SK-N-SH treated with all-trans-retinoic acid at 6 μM for 48 hours (cell line): ENCODE measurements around the gene SLC25A10.

ENCODE experiments used
- ATAC-seq: fragments of 200-7000 bp; cut with Tn5 transposase; 3 replicates; pipeline ENCODE4 v1.9.1; 2020; ENCODE audit warnings: mild to moderate bottlenecking, moderate library complexity
- ARNTL ChIP-seq: fragments of 450-650 bp; formaldehyde crosslinking; IDR thresholded peaks from 2 replicates; pipeline ENCODE4 v1.5.0; 2020; ENCODE audit warnings: low read depth, mild to moderate bottlenecking, moderate library complexity, borderline replicate concordance
- BACH2 ChIP-seq: fragments of 250-450 bp; sonication (Bioruptor Pico); IDR thresholded peaks from 2 replicates; pipeline ENCODE4 v1.9.0; 2021; ENCODE audit warnings: mild to moderate bottlenecking, borderline replicate concordance
- CREB5 ChIP-seq: fragments of 250-450 bp; sonication (Bioruptor Pico); IDR thresholded peaks from 2 replicates; pipeline ENCODE4 v1.5.1; 2020; ENCODE audit warnings: low read depth, mild to moderate bottlenecking, moderate library complexity
- CSDC2 ChIP-seq: fragments of 250-450 bp; sonication (Bioruptor Pico); IDR thresholded peaks from 2 replicates; pipeline ENCODE4 v1.5.0; 2020; ENCODE audit warnings: mild to moderate bottlenecking, moderate library complexity
- CSRNP3 ChIP-seq: fragments of 250-450 bp; sonication (Bioruptor Pico); IDR thresholded peaks from 2 replicates; pipeline ENCODE4 v1.5.1; 2021; ENCODE audit warnings: mild to moderate bottlenecking, moderate library complexity
- ESRRG ChIP-seq: fragments of 250-450 bp; sonication (Bioruptor Pico); IDR thresholded peaks from 2 replicates; pipeline ENCODE4 v1.6.1; 2021; ENCODE audit warnings: mild to moderate bottlenecking
- GLIS3 ChIP-seq: fragments of 250-450 bp; sonication (Bioruptor Pico); IDR thresholded peaks from 2 replicates; pipeline ENCODE4 v1.5.0; 2020; ENCODE audit warnings: mild to moderate bottlenecking, moderate library complexity
- ISL1 ChIP-seq: fragments of 250-450 bp; sonication (Bioruptor Pico); IDR thresholded peaks from 2 replicates; pipeline ENCODE4 v2.1.2; 2022; ENCODE audit warnings: mild to moderate bottlenecking, moderate library complexity
- OSR1 ChIP-seq: fragments of 250-450 bp; sonication (Bioruptor Pico); IDR thresholded peaks from 2 replicates; pipeline ENCODE4 v1.8.0; 2022; ENCODE audit warnings: moderate library complexity, mild to moderate bottlenecking, inconsistent platforms
- POU6F1 ChIP-seq: fragments of 250-450 bp; sonication (Bioruptor Pico); IDR thresholded peaks from 2 replicates; pipeline ENCODE4 v1.8.0; 2021; ENCODE audit warnings: low read depth, mild to moderate bottlenecking, moderate library complexity, borderline replicate concordance
- RARB ChIP-seq: fragments of 250-450 bp; sonication (Bioruptor Pico); IDR thresholded peaks from 2 replicates; pipeline ENCODE4 v1.8.0; 2021; ENCODE audit warnings: mild to moderate bottlenecking, moderate library complexity
- SNAI2 ChIP-seq: fragments of 250-450 bp; sonication (Bioruptor Pico); IDR thresholded peaks from 2 replicates; pipeline ENCODE4 v1.5.0; 2020; ENCODE audit warnings: mild to moderate bottlenecking, moderate library complexity
- TCF4 ChIP-seq: fragments of 250-450 bp; sonication (Bioruptor Pico); IDR thresholded peaks from 2 replicates; pipeline ENCODE4 v1.8.0; 2021; ENCODE audit warnings: mild to moderate bottlenecking, moderate library complexity, borderline replicate concordance
- TOX ChIP-seq: fragments of 250-450 bp; sonication (Bioruptor Pico); IDR thresholded peaks from 2 replicates; pipeline ENCODE4 v1.8.0; 2021; ENCODE audit warnings: mild to moderate bottlenecking, moderate library complexity, borderline replicate concordance
- TSHZ2 ChIP-seq: fragments of 250-450 bp; sonication (Bioruptor Pico); IDR thresholded peaks from 2 replicates; pipeline ENCODE4 v1.5.0; 2020; ENCODE audit warnings: mild to moderate bottlenecking, moderate library complexity
- ZC3H10 ChIP-seq: fragments of 250-450 bp; sonication (Bioruptor Pico); IDR thresholded peaks from 2 replicates; pipeline ENCODE4 v1.5.1; 2021; ENCODE audit warnings: mild to moderate bottlenecking, moderate library complexity
- ZFP3 ChIP-seq: fragments of 250-450 bp; sonication (Bioruptor Pico); IDR thresholded peaks from 2 replicates; pipeline ENCODE4 v1.5.0; 2020; ENCODE audit warnings: mild to moderate bottlenecking, moderate library complexity
- ZFP30 ChIP-seq: fragments of 450-650 bp; formaldehyde crosslinking; IDR thresholded peaks from 2 replicates; pipeline ENCODE4 v1.5.0; 2022; ENCODE audit warnings: mild to moderate bottlenecking, moderate library complexity
- ZNF565 ChIP-seq: fragments of 450-650 bp; formaldehyde crosslinking; conservative IDR thresholded peaks from 2 replicates; pipeline ENCODE4 v1.5.0; 2020; ENCODE audit warnings: low read depth, mild to moderate bottlenecking, moderate library complexity
- ZNF70 ChIP-seq: fragments of 450-650 bp; formaldehyde crosslinking; IDR thresholded peaks from 2 replicates; pipeline ENCODE4 v1.5.0; 2020; ENCODE audit warnings: mild to moderate bottlenecking, moderate library complexity
- ZNF8 ChIP-seq: fragments of 450-650 bp; formaldehyde crosslinking; IDR thresholded peaks from 2 replicates; pipeline ENCODE4 v1.5.0; 2020; ENCODE audit warnings: mild to moderate bottlenecking, moderate library complexity

Gene SLC25A10

GRCh38 chr17:81715107-81715871 lies 3.2 kb downstream of the SLC25A10 start (continued):
- TF ChIP-seq POU6F1 (CRISPR knock-in tag): no peak
- no peak for TF ChIP-seq SNAI2

- TF ChIP-seq ZC3H10 (CRISPR knock-in tag): no peak
- TF ChIP-seq TCF4 (CRISPR knock-in tag): no peak
- no peak for TF ChIP-seq ESRRG
- TF ChIP-seq ZNF565 (CRISPR knock-in tag): no peak
- no peak for TF ChIP-seq TOX (CRISPR knock-in tag)
- TF ChIP-seq TSHZ2 (CRISPR knock-in tag): no peak
- TF ChIP-seq ZNF70 (CRISPR knock-in tag): no peak
- no peak for TF ChIP-seq POU6F1 (CRISPR knock-in tag)
- TF ChIP-seq ZFP3 (CRISPR knock-in tag): no peak
- TF ChIP-seq ZFP30 (CRISPR knock-in tag): no peak
- TF ChIP-seq ISL1 (CRISPR knock-in tag): no peak
- no peak for TF ChIP-seq GLIS3
- no peak for TF ChIP-seq SNAI2
- TF ChIP-seq CSDC2 (CRISPR knock-in tag): no peak
- TF ChIP-seq ARNTL (CRISPR knock-in tag): no peak
- TF ChIP-seq CSRNP3: no peak
- no peak for TF ChIP-seq RARB (CRISPR knock-in tag)
- no peak for TF ChIP-seq CREB5 (CRISPR knock-in tag)
- TF ChIP-seq, all 23 proteins: peak for 0
Measured at GRCh38 chr17:81715872-81716673, 4.0 kb downstream of the SLC25A10 start.

GRCh38 chr17:81716674-81716996 lies 4.6 kb downstream of the SLC25A10 start:
- ATAC-seq: no peak
- TF ChIP-seq ZNF565 (CRISPR knock-in tag): no peak
- TF ChIP-seq GLIS3: no peak
- no peak for TF ChIP-seq CSDC2 (CRISPR knock-in tag)
- no peak for TF ChIP-seq ZNF8 (CRISPR knock-in tag)
- no peak for TF ChIP-seq CSRNP3
- TF ChIP-seq ZC3H10 (CRISPR knock-in tag): no peak
- TF ChIP-seq RARB (CRISPR knock-in tag): no peak
- no peak for TF ChIP-seq POU6F1 (CRISPR knock-in tag)
- TF ChIP-seq ZFP3 (CRISPR knock-in tag): no peak
- no peak for TF ChIP-seq TOX (CRISPR knock-in tag)
- no peak for TF ChIP-seq ZFP30 (CRISPR knock-in tag)
- no peak for TF ChIP-seq OSR1 (CRISPR knock-in tag)
- TF ChIP-seq ARNTL (CRISPR knock-in tag): no peak
- TF ChIP-seq BACH2 (CRISPR knock-in tag): no peak
- TF ChIP-seq ISL1 (CRISPR knock-in tag): no peak
- TF ChIP-seq CREB5 (CRISPR knock-in tag): no peak
- TF ChIP-seq TCF4 (CRISPR knock-in tag): no peak

More at GRCh38 chr17:81715872-81716673, 4.0 kb downstream of the SLC25A10 start:
- no peak for ATAC-seq
